Nephron (organoid): ENCODE results near the gene COPB2.
"Not testable (repeated sequence)": the region's sequence is repeated elsewhere in the genome, so short reads cannot be mapped to it uniquely, and the experiment has no call there.

ENCODE experiments used
- H3K27ac Mint-ChIP-seq, 3 experiments: 2 replicates each; pipeline ENCODE4 v1.8.0; 2020; ENCODE audit warnings: mixed read lengths in 3 of 3, mild to moderate bottlenecking in 2 of 3, moderate library complexity in 1 of 3
- H3K27me3 Mint-ChIP-seq: 2 replicates; pipeline ENCODE4 v1.8.0; 2021; ENCODE audit warnings: low read depth, mild to moderate bottlenecking, moderate library complexity, mixed read lengths
- H3K36me3 Mint-ChIP-seq: 2 replicates; pipeline ENCODE4 v1.8.0; 2020; ENCODE audit warnings: low read depth, mixed read lengths
- H3K4me1 Mint-ChIP-seq: 2 replicates; pipeline ENCODE4 v1.8.0; 2020; ENCODE audit warnings: mixed read lengths
- H3K4me3 Mint-ChIP-seq, 3 experiments: 2 replicates each; pipeline ENCODE4 v1.8.0; 2020; ENCODE audit warnings: mild to moderate bottlenecking in 3 of 3, mixed read lengths in 3 of 3, moderate library complexity in 2 of 3
- H3K9me3 Mint-ChIP-seq: 2 replicates; pipeline ENCODE4 v1.8.0; 2020; ENCODE audit warnings: mixed read lengths
- TF ChIP-seq, protein P1 (sequence below), 3 experiments: fragments of 200-600 bp; sonication (generic); IDR thresholded peaks; one replicate each; pipeline ENCODE4 v1.5.0; 2021; ENCODE audit warnings: antibody characterized with exemption in 3 of 3; ENCODE audit not compliant: unreplicated experiment in 3 of 3

COPB2 gene

GRCh38 chr3:139418144-139418543 is 28.7 kb upstream of the COPB2 start:
- Mint-ChIP-seq H3K9me3 (peaks cover 41% of the 10 kb centered on the region), H3K36me3 (peaks cover 56% of the 10 kb centered on the region), H3K27me3 (peaks cover 8% of the 10 kb centered on the region), H3K27ac (no peak overlapping the region), H3K4me3 (no peak overlapping the region), H3K4me1 (no peaks in the 10 kb centered on the region)
- TF ChIP-seq, protein P1, sequence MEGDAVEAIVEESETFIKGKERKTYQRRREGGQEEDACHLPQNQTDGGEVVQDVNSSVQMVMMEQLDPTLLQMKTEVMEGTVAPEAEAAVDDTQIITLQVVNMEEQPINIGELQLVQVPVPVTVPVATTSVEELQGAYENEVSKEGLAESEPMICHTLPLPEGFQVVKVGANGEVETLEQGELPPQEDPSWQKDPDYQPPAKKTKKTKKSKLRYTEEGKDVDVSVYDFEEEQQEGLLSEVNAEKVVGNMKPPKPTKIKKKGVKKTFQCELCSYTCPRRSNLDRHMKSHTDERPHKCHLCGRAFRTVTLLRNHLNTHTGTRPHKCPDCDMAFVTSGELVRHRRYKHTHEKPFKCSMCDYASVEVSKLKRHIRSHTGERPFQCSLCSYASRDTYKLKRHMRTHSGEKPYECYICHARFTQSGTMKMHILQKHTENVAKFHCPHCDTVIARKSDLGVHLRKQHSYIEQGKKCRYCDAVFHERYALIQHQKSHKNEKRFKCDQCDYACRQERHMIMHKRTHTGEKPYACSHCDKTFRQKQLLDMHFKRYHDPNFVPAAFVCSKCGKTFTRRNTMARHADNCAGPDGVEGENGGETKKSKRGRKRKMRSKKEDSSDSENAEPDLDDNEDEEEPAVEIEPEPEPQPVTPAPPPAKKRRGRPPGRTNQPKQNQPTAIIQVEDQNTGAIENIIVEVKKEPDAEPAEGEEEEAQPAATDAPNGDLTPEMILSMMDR (IDR thresholded peaks at IDR 0.05; ENCODE audit: unreplicated experiment in 3 of 3): no peak

DNA sequence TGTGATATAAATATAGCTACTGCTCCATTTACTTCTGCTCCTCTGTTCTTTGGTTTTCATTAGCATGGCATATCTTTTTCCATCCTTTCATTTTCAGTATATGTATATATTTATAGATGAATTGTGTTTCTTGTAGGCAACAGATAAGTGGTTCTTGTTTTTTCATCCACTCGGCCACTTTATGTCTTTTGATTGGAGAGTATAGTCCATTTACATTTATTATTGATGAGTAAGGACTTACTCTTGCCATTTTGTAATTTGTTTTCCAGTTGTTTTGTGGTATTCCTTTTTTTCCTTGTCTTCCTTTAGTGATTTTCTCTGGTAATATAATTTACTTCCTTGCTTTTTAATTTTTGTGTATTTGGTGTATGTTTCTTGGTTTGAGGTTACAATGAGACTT is 26.8 kb upstream of the COPB2 start:
- Mint-ChIP-seq H3K9me3 (peaks cover 58% of the 10 kb centered on the region), H3K36me3 (peaks cover 66% of the 10 kb centered on the region), H3K27ac (no peak overlapping the region), H3K4me3 (no peak overlapping the region), H3K27me3 (peaks cover 8% of the 10 kb centered on the region), H3K4me1 (no peaks in the 10 kb centered on the region)
- TF ChIP-seq, protein P1 (IDR thresholded peaks at IDR 0.05; ENCODE audit: unreplicated experiment in 3 of 3): no peak

- H3K9me3 Mint-ChIP-seq: peaks cover 70% of the 10 kb centered on the region
- TF ChIP-seq, protein P1 (IDR thresholded peaks at IDR 0.05; ENCODE audit: unreplicated experiment in 3 of 3): no peak
- H3K4me3 Mint-ChIP-seq: no peak overlapping the region
- H3K27me3 Mint-ChIP-seq: peaks cover 8% of the 10 kb centered on the region
- no peaks in the 10 kb centered on the region for H3K4me1 Mint-ChIP-seq
- H3K27ac Mint-ChIP-seq: no peak overlapping the region
- H3K36me3 Mint-ChIP-seq: peaks cover 70% of the 10 kb centered on the region
Measured at GRCh38 chr3:139414608-139415224, 25.3 kb upstream of the COPB2 start.

DNA sequence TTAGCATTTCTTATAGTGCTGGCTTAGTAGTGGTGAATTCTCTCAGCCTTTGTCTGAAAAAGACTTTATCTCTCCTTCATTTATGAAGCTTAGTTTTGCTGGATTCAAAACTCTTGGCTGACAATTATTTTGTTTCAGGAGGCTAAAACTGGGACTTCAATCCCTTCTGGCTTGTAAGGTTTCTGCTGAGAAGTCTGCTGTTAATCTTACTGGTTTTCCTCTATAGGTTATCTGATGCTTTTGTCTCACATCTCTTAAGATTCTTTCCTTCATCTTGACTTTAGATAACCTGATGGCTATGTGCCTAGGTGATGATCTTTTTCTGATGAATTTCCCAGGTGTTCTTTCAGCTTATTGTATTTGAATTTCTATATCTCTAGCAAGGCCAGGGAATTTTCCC is 23.4 kb upstream of the COPB2 start:
- H3K4me1 Mint-ChIP-seq, H3K27me3 Mint-ChIP-seq, H3K27ac Mint-ChIP-seq, H3K4me3 Mint-ChIP-seq: not testable (repeated sequence)
- H3K36me3 Mint-ChIP-seq: peaks cover 65% of the 10 kb centered on the region
- peaks cover 86% of the 10 kb centered on the region for H3K9me3 Mint-ChIP-seq

DNA sequence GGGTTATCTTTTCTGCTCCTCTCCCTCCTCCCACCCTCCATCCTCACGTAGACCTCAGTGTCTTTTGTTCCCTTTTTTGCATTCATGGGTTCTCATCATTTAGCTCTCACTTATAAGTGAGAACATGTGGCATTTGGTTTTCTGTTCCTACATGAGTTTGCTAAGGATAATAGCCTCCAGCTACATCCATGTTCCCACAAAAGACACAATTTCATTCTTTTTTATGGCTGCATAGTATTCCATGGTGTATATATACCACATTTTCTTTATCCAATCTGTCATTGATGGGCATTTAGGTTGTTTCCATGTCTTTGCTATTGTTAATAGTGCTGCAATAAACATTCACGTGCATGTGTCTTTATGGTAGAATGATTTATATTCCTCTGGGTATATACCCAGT is 11.7 kb upstream of the COPB2 start:
- not testable (repeated sequence) for H3K27ac Mint-ChIP-seq, H3K27me3 Mint-ChIP-seq, H3K4me3 Mint-ChIP-seq, H3K4me1 Mint-ChIP-seq
- Mint-ChIP-seq H3K9me3 (peaks cover 54% of the 10 kb centered on the region), H3K36me3 (peaks cover 63% of the 10 kb centered on the region)

GRCh38 chr3:139396707-139397106 is 7.3 kb upstream of the COPB2 start:
- Mint-ChIP-seq H3K4me1 (peaks cover 2% of the 10 kb centered on the region), H3K36me3 (peaks cover 20% of the 10 kb centered on the region), H3K27ac (no peak overlapping the region), H3K9me3 (peaks cover 16% of the 10 kb centered on the region), H3K27me3 (no peaks in the 10 kb centered on the region), H3K4me3 (no peak overlapping the region)
- TF ChIP-seq, protein P1 (IDR thresholded peaks at IDR 0.05; ENCODE audit: unreplicated experiment in 3 of 3): no peak

DNA sequence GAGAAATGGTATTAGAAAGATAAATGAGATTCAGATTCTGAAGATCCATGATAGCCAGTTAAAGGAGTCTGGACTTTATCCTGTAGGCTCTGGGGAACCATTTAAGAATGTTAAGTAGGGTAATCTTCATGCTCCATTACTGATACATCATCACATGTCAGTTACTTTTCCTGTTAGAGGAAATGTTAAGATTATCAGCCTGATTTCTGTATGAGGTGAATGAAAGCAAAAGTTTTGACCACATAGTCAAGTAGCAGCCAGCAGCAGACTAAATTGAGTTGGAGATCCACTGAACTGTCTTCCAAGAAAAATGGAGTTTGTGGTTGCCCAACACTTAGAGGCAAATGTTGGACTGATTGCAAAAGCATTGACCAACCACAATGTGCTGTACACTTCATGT is 4.7 kb upstream of the COPB2 start:
- H3K36me3 Mint-ChIP-seq: peaks cover 1% of the 10 kb centered on the region
- H3K27ac Mint-ChIP-seq: no peak overlapping the region
- peaks cover 22% of the 10 kb centered on the region for H3K4me1 Mint-ChIP-seq
- H3K9me3 Mint-ChIP-seq: no peaks in the 10 kb centered on the region
- no peak overlapping the region for H3K4me3 Mint-ChIP-seq
- TF ChIP-seq, protein P1 (IDR thresholded peaks at IDR 0.05; ENCODE audit: unreplicated experiment in 3 of 3): no peak
- no peaks in the 10 kb centered on the region for H3K27me3 Mint-ChIP-seq
